GM12874 (cell line): ENCODE results near the gene AS3MT.

Experiments used
- CTCF ChIP-seq: IDR thresholded peaks from 2 replicates; pipeline ENCODE4 v1.5.1; 2011; ENCODE audit warnings: low read depth, mild to moderate bottlenecking, control low read depth, low read length, moderate library complexity; ENCODE audit not compliant: insufficient read depth

The AS3MT gene

GRCh38 chr10:102949916-102950315 lies 80.6 kb downstream of the AS3MT start:
- no peak for TF ChIP-seq CTCF

GRCh38 chr10:102951316-102951715 lies 82.0 kb downstream of the AS3MT start:
- no peak for TF ChIP-seq CTCF
